H9 (cell line): ENCODE data around the gene SYCN. TPM values are rescaled to one million over a fixed set of nuclear protein-coding genes. Genes with fewer than 3 reads are reported as not detected.

Experiments used
- DNase-seq: peaks from one replicate; pipeline ENCODE4 v3.0.0-alpha.2; 2017
- H2AFZ ChIP-seq: one replicate; pipeline ENCODE4 v1.6.1; 2013; ENCODE audit warnings: mild to moderate bottlenecking, low read length, control low read depth, moderate library complexity
- H2AK5ac ChIP-seq: 2 replicates; pipeline ENCODE4 v1.6.1; 2013; ENCODE audit warnings: low read length, control low read depth, mixed read lengths; ENCODE audit not compliant: insufficient read length
- H2BK120ac ChIP-seq: one replicate; pipeline ENCODE4 v1.6.1; 2013; ENCODE audit warnings: low read depth, mild to moderate bottlenecking, low read length, control low read depth, inconsistent platforms; ENCODE audit not compliant: poor library complexity, severe bottlenecking
- H2BK12ac ChIP-seq: 2 replicates; pipeline ENCODE4 v1.6.1; 2013; ENCODE audit warnings: low read length, control low read depth, mixed read lengths, low read depth; ENCODE audit not compliant: insufficient read length
- H2BK15ac ChIP-seq: 2 replicates; pipeline ENCODE4 v1.6.1; 2013; ENCODE audit warnings: low read depth, low read length, control low read depth
- H2BK20ac ChIP-seq: one replicate; pipeline ENCODE4 v1.6.1; 2013; ENCODE audit warnings: low read depth, mild to moderate bottlenecking, low read length, control low read depth, inconsistent platforms; ENCODE audit not compliant: poor library complexity, severe bottlenecking
- H2BK5ac ChIP-seq: 2 replicates; pipeline ENCODE4 v1.6.1; 2013; ENCODE audit warnings: low read length, control low read depth, mixed read lengths; ENCODE audit not compliant: insufficient read length
- H3K14ac ChIP-seq: 2 replicates; pipeline ENCODE4 v1.6.1; 2013; ENCODE audit warnings: low read length, control low read depth; ENCODE audit not compliant: insufficient read depth
- H3K18ac ChIP-seq: 2 replicates; pipeline ENCODE4 v1.6.1; 2013; ENCODE audit warnings: low read depth, mild to moderate bottlenecking, mixed read lengths, low read length, control low read depth; ENCODE audit not compliant: insufficient read length
- H3K23ac ChIP-seq: 2 replicates; pipeline ENCODE4 v1.6.1; 2013; ENCODE audit warnings: low read length, control low read depth, mixed read lengths, low read depth; ENCODE audit not compliant: insufficient read length
- H3K23me2 ChIP-seq: 2 replicates; pipeline ENCODE4 v1.6.1; 2013; ENCODE audit warnings: low read depth, mild to moderate bottlenecking, mixed read lengths, low read length, control low read depth; ENCODE audit not compliant: insufficient read length, poor library complexity, severe bottlenecking
- H3K27ac ChIP-seq: 2 replicates; pipeline ENCODE4 v1.5.1; 2013; ENCODE audit warnings: low read length, control low read depth, mixed read lengths, low read depth; ENCODE audit not compliant: insufficient read length
- H3K27me3 ChIP-seq: 2 replicates; pipeline ENCODE4 v1.6.1; 2013; ENCODE audit warnings: low read length, control low read depth, inconsistent platforms; ENCODE audit not compliant: insufficient read depth
- H3K4ac ChIP-seq: 2 replicates; pipeline ENCODE4 v1.6.1; 2013; ENCODE audit warnings: low read depth, mild to moderate bottlenecking, control low read depth, inconsistent platforms, low read length, moderate library complexity
- H3K4me1 ChIP-seq: 2 replicates; pipeline ENCODE4 v1.6.1; 2013; ENCODE audit warnings: low read length, control low read depth, inconsistent platforms; ENCODE audit not compliant: insufficient read depth
- H3K4me2 ChIP-seq: 2 replicates; pipeline ENCODE4 v1.6.1; 2013; ENCODE audit warnings: low read length, control low read depth, mixed read lengths; ENCODE audit not compliant: insufficient read length, insufficient read depth
- H3K56ac ChIP-seq: 2 replicates; pipeline ENCODE4 v1.6.1; 2013; ENCODE audit warnings: low read depth, mild to moderate bottlenecking, mixed read lengths, low read length, control low read depth; ENCODE audit not compliant: insufficient read length
- H3K79me1 ChIP-seq: 2 replicates; pipeline ENCODE4 v1.6.1; 2013; ENCODE audit warnings: low read depth, mild to moderate bottlenecking, moderate library complexity, low read length, control low read depth, inconsistent platforms; ENCODE audit not compliant: insufficient read depth, poor library complexity, severe bottlenecking
- H3K79me2 ChIP-seq: 2 replicates; pipeline ENCODE4 v1.6.1; 2013; ENCODE audit warnings: low read length, control low read depth, inconsistent platforms; ENCODE audit not compliant: insufficient read depth
- H3K9ac ChIP-seq: 2 replicates; pipeline ENCODE4 v1.6.1; 2013; ENCODE audit warnings: low read length, control low read depth, mixed read lengths; ENCODE audit not compliant: insufficient read length; ENCODE audit errors: extremely low read depth
- H3K9me3 ChIP-seq: one replicate; pipeline ENCODE4 v1.6.1; 2013; ENCODE audit warnings: low read depth, low read length, inconsistent platforms; ENCODE audit not compliant: control insufficient read depth
- H3T11ph ChIP-seq: one replicate; pipeline ENCODE4 v1.6.1; 2013; ENCODE audit warnings: mild to moderate bottlenecking, low read length, control low read depth, inconsistent platforms
- H4K20me1 ChIP-seq: one replicate; pipeline ENCODE4 v1.6.1; 2013; ENCODE audit not compliant: control insufficient read depth, insufficient read length, insufficient read depth
- H4K5ac ChIP-seq: 2 replicates; pipeline ENCODE4 v1.6.1; 2013; ENCODE audit warnings: low read depth, mild to moderate bottlenecking, mixed read lengths, low read length, control low read depth; ENCODE audit not compliant: insufficient read length
- H4K8ac ChIP-seq: replicated peaks from 2 replicates; pipeline ENCODE4 v1.6.1; 2013; ENCODE audit warnings: low read length, control low read depth, mixed read lengths, low read depth; ENCODE audit not compliant: insufficient read length
- H4K91ac ChIP-seq: 2 replicates; pipeline ENCODE4 v1.6.1; 2013; ENCODE audit warnings: low read depth, mild to moderate bottlenecking, moderate library complexity, mixed read lengths, low read length, control low read depth; ENCODE audit not compliant: insufficient read length
- H3K27ac Mint-ChIP-seq, 3 experiments: 2 replicates in 2 of 3; 3 replicates in 1 of 3; pipeline ENCODE4 v1.8.0; 2020 to 2021; ENCODE audit warnings: mixed read lengths in 3 of 3, mild to moderate bottlenecking in 1 of 3, moderate library complexity in 1 of 3
- H3K27me3 Mint-ChIP-seq: 2 replicates; pipeline ENCODE4 v1.8.0; 2021; ENCODE audit warnings: low read depth, mild to moderate bottlenecking, moderate library complexity, mixed read lengths
- H3K36me3 Mint-ChIP-seq, 3 experiments: 2 replicates in 2 of 3; 3 replicates in 1 of 3; pipeline ENCODE4 v1.8.0; 2020 to 2021; ENCODE audit warnings: low read depth in 3 of 3, mixed read lengths in 3 of 3; ENCODE audit not compliant: insufficient read depth in 1 of 3
- H3K4me1 Mint-ChIP-seq, 2 experiments: 2 replicates each; pipeline ENCODE4 v1.8.0; 2020; ENCODE audit warnings: mixed read lengths in 2 of 2
- H3K4me3 Mint-ChIP-seq, 2 experiments: 2 replicates in 1 of 2; 3 replicates in 1 of 2; pipeline ENCODE4 v1.8.0; 2020 to 2021; ENCODE audit warnings: mild to moderate bottlenecking in 2 of 2, mixed read lengths in 2 of 2, moderate library complexity in 1 of 2
- H3K9me3 Mint-ChIP-seq, 2 experiments: 2 replicates in 1 of 2; 3 replicates in 1 of 2; pipeline ENCODE4 v1.8.0; 2020; ENCODE audit warnings: mild to moderate bottlenecking in 2 of 2, mixed read lengths in 2 of 2, moderate library complexity in 1 of 2
- CTCF ChIP-seq: fragments of 200-600 bp; sonication (generic); conservative IDR thresholded peaks from 3 replicates; pipeline ENCODE4 v1.8.0; 2021; ENCODE audit warnings: antibody characterized with exemption, mild to moderate bottlenecking
- WGBS: extraction: QIAGEN DNeasy Blood & Tissue Kit; methylation state at CpG from one replicate; pipeline ENCODE4 v1.1.7; 2013; ENCODE audit warnings: missing lambda C conversion rate, low lambda C conversion rate, mixed read lengths; ENCODE audit not compliant: insufficient read length; ENCODE audit errors: extremely low coverage; 5-methylcytosine and 5-hydroxymethylcytosine counted together
- total RNA-seq: library from RNA; stranded (reverse); gene quantifications from 2 replicates; pipeline ENCODE4 v1.2.1, GENCODE V29; 2021

Gene SYCN
- total RNA-seq, 1 experiment from 2014 or later = not detected

DNA sequence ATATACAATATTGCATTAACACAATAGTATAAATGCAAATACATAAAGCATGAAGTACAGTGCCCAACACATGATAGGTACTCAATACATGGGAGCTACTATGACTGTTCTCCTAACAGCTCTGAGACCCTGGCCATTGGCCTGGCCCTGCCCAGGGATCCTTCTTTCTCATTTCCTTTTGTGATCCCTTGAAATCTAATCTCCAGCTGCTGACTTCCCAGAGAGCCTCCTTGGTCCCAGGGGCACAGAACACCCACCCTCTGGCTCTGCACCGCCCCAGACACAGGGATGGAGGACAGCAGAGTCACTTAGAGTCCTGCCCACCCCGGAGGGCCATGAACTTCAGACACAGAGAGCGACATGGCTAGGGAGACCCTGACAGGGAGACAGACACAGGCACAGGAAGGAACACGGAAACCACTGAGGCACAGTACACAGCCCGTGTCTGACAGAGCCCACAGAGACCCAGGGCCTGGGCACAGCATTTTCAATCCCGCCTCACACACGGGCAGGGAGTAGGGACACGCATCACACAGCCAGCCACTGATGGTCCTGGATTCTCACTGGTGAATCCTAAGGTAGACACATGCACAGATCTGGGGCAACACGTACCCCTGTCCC lies 4.2 kb upstream of the SYCN start:
- Histone ChIP-seq H3K23me2 (no peaks in the 10 kb centered on the region), H4K8ac (no peak overlapping the region), H3K14ac (no peak overlapping the region), H3K56ac (no peak overlapping the region), H3K4ac (no peak overlapping the region), H3K18ac (no peak overlapping the region), H3K9me3 (no peaks in the 10 kb centered on the region), H2BK12ac (no peak overlapping the region), H3K23ac (no peak overlapping the region), H3K27ac (no peak overlapping the region), H3K9ac (no peak overlapping the region), H2BK15ac (no peak overlapping the region), H3K27me3 (no peaks in the 10 kb centered on the region), H3K79me1 (no peaks in the 10 kb centered on the region), H3K4me1 (no peaks in the 10 kb centered on the region), H4K91ac (no peak overlapping the region), H3K79me2 (no peaks in the 10 kb centered on the region), H3T11ph (no peak overlapping the region), H2AK5ac (no peak overlapping the region), H2AFZ (no peak overlapping the region), H2BK120ac (no peak overlapping the region), H2BK20ac (no peak overlapping the region), H4K20me1 (no peaks in the 10 kb centered on the region), H4K5ac (no peak overlapping the region), H3K4me2 (no peak overlapping the region), H2BK5ac (no peak overlapping the region)
- no peak for TF ChIP-seq CTCF
- Mint-ChIP-seq H3K27ac (peak overlapping the region in 2 of 3 experiments; percentile 53 to 79; a peak in 2 of 7 replicates), H3K9me3 (no peaks in the 10 kb centered on the region; a peak in 2 of 5 replicates), H3K4me3 (no peak overlapping the region), H3K4me1 (0 out of 4 replicates have a peak, but pooled peaks cover 0 to 6% of the 10 kb centered on the region in 2 experiments), H3K27me3 (peaks cover 10% of the 10 kb centered on the region), H3K36me3 (no peaks in the 10 kb centered on the region)
- no peak for DNase-seq
- no CpG with 5 or more reads among the region's 9 CpGs for WGBS
